Activated CD8-positive, alpha-beta memory T cell treated with anti-CD3 and anti-CD28 coated beads, Interleukin-2, amount 50 U/mL, for 24 hours (primary cell): ENCODE measurements around the gene SESN3.
"Not testable (repeated sequence)": the region's sequence is repeated elsewhere in the genome, so short reads cannot be mapped to it uniquely, and the experiment has no call there.

Experiments
- DNase-seq: peaks from one replicate; pipeline ENCODE4 v3.0.0-alpha.2; 2020; ENCODE audit errors: extremely low read depth

SESN3 gene, protein sequence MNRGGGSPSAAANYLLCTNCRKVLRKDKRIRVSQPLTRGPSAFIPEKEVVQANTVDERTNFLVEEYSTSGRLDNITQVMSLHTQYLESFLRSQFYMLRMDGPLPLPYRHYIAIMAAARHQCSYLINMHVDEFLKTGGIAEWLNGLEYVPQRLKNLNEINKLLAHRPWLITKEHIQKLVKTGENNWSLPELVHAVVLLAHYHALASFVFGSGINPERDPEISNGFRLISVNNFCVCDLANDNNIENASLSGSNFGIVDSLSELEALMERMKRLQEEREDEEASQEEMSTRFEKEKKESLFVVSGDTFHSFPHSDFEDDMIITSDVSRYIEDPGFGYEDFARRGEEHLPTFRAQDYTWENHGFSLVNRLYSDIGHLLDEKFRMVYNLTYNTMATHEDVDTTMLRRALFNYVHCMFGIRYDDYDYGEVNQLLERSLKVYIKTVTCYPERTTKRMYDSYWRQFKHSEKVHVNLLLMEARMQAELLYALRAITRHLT

DNA sequence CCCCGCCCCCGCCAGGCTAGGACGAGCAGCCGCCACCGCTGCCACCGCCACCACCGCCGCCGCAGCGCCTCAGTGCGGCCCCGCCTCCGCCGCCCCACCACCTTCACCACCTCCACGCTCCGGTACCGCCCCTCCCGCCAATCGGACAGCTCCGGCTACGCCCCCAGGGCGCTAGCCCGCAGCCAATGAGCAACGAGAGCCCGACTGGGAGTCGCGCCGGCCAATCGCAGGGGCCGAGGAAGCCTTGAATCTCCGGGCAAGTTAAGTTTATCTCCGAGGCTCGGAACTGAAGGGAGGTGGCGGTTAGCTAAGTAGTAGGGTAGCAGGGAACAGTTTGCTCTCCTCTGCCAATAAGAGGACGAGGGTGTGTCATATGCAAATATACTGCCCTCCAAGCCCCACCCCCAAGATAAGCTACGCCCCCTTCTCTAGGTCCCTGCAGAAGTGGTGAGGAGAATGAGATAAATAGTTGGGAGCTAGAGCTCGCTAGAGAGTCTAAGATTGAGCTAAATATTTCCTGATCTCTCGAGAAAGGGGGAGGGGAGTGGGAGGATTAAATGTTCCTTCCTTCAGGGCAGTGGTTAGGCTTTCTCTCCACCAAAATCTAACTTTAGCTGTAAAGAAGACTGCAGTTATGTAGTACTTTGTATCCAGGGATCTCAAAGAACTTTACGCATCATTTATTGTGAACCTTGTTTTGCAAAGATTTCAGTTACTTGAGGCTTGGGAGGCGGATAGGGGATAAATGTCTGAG lies at the start of gene SESN3:
SESN3 (minus strand) TSS at position 76 of the 754 bp plus-strand sequence. CDS start 342 bp downstream, outside the sequence.
- peak; percentile 96 for DNase-seq

DNA sequence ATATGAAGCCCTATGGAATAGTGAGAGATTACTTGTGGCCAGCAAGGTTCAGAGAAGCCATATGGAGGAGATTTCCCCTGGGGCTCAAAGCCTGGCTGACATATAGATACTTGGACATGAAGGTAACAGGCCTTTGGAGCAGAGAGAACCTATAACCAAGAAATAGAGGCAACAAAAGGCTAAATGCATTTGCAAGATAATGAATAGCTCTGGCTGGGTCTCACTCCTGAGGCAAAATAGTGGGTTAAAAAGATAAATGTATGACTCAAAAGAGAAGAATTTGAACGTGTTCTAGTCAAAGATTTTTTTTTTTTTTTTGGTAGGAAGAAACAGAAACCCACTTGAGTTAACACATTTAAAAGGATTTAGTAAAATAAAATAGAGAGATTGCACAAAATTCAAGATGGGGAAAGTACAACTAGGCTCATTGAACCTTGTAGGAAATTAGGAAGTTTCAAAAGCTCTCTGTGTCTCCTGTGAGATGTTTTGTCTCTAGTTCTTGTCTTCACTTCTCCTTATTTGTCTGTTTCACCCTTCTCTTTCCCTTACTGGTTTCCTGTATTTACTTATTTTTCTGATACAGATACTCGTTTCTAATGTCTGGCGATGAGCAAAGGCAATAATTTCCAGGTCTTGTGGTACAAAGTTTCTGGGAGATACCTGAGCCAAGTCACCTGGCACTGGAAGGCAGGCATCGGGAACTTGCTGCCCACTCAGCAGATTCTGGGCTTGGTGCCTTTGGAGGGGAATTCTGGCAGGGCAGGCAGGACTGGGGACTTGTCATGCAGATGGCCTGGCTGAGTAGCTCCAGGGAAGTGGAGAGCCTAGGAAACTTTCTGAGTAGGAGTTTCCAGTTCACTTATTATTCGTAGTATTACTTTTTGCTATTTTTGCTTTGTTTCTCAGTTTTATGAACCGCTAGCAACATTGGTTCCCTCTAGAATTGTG lies 49.2 kb upstream of the SESN3 start:
- no peak for DNase-seq

DNA sequence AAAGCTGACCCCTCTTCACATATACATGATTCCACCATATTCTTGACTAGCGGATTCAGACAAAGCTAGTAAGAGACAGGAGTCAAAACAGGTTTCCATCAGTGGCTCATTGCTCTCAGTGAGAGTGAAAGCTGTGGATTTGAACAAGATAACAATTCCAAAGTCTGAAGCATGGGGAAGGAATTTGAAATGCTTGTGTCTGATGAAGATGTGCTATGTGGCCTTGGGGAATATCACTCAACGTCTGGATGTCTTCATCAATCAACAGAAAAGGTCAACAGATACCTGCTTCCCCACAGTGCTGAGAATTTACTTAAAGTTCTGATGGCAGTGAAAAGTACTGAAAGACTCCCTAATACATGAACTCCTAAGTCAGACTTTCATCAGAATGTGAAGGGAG lies 46.9 kb upstream of the SESN3 start:
- DNase-seq: no peak

DNA sequence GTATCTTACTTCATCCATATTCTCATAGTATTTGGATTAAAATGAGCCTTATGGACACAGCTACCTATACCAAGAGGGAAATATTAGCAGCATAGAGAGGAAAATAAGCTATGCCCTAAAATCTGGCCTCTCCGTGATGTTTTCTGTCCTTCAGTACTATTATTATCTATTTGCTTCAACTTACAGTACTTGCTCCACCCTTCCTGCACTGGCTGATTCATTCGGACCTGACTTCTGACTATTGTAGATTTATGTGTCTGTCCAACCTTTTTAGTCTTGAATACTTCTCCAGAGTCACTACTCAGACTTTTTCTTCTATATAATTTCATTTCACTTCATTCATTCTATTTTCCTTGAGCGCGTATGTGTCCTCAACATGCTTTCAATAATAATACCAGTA lies 45.1 kb upstream of the SESN3 start:
- DNase-seq: no peak

DNA sequence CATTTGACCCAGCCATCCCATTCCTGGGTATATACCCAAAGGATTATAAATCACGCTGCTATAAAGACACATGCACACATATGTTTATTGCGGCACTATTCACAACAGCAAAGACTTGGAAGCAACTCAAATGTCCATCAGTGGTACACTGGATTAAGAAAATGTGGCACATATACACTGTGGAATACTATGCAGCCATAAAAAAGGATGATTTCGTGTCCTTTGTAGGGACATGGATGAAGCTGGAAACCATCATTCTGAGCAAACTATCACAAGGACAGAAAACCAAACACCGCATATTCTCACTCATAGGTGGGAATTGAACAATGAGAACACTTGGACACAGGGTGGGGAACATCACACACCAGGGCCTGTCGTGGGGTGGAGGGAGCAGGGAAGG lies 42.6 kb upstream of the SESN3 start:
- not testable (repeated sequence) for DNase-seq

DNA sequence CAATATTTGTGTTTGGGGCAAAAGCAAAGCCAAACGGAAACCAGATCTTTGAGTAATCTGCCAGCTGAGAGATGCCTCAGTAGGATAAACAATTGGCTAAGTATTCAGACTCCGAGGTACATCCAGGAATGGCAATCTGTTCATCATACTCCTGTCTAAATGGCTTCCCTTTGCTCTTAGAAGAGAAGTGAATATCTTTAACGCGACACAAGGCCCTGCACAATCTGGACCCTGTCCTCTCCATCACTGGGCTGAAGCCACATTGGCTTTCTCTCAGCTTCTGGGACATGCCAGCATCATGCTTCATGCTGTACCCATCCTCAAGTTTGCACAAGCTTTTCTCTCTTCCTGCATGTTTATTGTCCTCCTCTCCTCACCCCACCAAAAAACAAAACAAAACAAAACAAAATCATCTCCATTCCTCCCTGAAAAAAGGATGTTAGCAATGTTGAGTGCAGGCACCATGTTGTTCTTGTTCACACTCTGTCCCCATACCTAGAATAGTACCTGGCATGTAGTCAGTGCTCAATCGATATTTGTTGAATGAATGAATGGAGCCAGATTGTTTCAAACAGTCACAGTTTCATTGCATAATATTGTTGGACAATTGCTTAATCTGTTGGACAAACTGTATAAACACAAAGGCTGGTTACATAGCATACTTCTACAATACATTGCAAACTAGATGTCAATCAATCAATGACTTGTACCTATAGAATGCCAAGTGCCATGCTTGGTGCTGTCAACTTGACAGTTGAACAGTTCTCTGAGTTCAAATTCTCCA lies 38.2 kb upstream of the SESN3 start:
- DNase-seq: no peak

DNA sequence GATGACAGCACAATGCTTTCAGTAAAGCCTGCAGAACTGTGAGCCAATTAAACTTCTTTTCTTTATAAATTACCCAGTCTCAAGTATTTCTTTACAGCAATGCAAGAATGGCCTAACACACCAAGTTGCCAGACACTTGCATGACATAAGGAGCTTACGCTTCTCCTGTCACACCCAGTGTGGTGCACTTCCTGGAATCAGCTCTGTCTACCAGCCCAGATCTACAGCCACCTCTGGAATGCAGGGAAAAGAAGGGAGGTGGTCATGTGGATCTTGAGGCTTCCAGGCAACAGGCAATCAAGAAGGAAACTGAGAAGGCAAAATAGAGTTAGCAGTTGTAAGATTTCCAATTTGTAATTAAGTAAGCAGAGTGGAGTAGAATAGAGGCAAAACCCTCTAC lies 37.4 kb upstream of the SESN3 start:
- DNase-seq: no peak

DNA sequence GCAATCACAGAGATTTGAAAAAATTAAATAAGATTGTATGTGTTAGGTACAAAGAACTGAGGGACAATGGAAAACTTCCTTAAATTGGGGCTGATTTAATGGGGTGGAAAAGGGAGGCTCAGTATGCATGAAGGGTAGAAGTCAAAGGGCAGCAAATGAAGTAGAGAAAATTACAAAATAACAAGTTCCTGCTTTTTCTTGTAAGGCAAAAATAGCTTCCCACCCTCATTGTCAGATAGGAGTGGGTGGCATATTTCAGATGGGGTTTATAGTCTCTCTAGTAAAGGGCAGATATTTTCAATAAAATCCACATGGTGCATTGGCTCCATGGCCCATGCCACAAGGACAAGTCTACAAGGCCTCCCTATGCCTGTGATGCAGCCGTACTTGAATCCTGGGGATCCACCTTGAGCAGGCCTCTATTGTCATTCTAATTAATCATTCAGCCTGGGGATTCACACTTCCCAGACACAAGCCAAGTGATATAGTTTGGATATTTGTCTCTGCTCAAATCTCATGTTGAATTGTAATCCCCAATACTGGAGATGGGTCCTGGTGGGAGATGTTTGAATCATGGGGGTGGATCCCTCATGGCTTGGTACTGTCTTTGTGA lies 36.7 kb upstream of the SESN3 start:
- no peak for DNase-seq

DNA sequence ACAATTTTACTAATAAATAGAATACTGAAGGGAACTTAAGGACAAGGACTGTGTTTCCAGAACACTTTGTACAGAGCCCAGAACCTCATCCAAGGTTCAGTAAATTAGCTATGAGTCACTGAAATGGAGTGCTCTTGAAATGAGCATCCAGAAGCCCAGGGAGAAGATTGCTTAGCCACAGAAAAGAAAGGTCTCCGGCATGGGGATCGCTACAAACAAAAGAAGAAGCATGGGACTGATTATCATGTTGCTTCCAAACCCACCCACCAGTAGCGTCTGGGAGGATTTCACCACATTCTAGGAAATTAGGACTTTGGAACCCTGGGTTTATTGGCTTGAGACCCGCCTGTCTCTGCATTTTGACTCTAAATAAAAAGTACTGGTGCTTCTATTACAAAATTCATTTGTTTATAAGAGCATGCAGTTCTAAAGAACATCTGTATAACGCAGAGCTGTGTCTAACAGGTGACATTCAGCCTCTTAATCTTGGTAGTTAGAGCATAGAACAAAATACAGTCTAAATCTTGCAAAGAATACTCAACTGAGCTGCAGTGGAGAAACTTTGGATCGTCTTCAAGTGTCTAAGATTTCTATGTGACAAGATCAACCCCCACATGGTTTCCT lies 35.9 kb upstream of the SESN3 start:
- DNase-seq: no peak

DNA sequence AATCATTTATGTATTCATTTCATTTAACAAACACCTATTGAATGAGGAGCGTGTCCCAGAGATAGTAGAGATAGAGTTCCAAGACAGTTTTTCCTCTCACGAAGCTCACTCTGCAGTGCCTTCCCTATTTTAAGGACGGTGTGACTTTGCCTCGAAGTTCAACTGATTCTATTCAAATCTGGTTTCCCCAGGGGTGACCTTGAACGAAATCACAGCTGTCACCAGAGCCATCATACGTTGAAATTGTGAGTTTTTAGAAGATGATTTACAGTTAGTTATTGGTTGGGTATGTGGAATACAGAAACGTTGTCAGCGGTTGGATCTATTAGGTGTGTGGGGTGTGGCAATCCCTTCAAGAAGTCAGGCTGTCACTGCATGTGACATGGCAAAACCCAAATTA lies 33.9 kb upstream of the SESN3 start:
- DNase-seq: no peak

DNA sequence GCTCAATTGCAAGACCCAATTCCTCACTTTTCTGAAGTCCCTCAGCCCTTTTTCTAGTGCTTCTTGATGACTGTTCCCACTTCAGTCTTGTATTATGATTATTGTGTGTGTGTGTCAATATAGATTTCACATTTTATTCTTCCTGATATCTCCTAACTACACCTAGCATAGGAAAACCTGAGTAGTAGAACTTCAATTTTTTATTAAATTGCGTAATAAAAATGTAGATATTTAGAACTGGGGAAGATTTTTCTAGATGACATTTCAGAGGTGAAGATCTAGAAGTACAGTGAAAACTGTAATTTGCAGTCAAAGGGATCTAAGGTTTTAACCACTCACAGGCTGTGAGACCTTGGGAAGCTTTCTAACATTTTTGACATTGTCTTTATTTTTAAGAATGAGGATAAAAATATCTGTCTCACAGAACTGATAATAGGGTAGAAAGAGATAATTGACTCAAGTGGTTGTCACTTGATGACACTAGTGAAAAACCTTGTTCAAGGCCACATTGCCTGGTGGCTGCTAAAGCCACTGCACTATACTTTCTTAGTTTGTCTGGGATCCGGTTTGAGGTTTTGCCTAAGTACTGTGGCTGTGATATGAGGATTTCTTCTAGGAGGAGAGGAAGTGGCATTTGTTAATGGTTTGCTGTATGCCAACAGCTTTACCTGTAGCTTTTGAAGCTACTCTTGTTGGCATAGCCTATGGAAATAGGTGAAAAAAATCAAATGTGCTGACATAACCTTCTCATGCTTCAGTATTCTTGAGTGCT lies 32.2 kb upstream of the SESN3 start:
- no peak for DNase-seq

DNA sequence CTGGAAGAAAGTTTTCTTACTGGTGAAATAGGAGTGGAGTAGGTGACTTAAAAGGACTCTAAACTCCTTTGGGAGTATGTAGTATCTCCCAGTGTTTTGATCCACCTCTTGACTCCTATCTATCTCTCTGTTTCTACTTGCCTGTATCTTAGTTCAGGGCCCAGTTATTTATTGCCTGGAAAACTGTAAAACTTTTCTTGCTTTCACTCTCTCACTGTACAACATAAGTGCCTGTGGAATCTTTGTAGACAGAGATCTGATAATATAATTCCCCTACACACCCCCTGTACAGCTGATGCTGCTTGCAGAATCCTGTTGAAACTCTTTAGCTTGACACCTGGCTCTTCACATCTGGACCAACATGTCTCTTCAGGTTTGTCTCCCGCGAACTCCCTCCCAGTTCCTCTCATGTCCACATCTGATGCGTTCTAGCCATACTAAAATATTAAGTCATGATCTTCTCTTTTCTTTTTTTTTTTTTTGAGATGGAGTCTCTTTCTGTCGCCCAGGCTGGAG lies 26.5 kb upstream of the SESN3 start:
- DNase-seq: no peak

DNA sequence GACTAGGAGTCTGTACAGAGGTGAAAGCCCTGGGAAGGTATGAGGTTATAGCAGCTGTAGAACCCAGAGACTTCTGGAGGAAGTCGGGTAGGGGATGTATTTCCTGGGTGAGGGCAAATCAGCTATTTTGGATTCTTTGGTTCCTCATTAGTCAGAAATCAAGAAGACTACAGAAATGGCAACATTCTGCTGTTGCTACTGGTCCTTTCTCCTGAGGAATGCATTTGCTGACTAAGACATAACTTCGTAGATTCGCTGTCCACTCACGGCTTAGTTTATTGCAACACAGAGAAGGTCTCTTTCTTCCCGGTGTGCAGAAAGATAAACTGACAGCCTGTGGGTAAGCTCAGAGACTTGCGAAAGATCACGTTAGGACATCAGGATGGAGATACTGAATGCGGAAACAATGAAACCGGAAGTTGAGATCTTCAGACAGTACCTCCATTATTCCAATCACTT lies 25.3 kb upstream of the SESN3 start:
- DNase-seq: no peak

DNA sequence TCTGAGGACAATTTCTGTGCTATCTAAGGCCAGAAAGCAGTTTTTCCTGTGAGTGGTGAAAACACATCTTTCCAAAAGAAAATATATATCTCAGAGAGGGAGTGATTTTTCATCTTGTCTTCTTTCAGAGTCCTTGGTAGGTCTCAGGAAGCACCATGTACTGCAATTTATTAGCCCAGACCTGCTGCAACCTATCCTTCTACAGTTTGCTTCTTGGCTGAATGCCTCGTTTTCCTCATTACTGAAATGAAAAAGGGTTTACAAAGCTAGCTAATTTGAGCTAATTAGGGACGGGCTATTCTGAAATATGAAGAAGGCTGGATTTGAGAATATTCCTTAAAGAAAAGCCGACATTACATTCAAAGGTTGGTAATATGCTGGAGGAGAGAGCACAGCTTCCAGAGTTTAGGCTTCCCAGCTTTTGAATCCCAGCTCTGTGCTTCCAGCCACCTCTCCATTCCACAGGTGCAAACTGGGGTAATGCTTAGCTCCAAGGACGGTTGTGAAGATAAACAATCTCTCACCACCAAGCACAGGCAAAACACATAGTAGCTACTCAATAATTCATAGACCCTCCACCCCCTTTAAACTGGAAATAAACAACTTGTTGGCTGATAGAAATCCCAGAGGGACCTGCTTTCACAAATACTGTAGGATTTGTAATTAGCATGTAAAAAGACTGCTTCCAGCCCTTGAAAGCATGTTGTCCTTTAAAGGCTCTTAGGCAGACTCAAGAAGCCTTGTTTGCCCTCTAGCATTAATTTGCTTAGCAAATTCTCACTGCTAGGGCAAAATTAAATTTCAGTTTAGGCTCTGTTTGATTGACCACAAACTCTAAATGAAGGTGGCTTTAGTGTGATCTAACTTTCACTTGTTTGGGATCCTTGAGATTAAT lies 24.5 kb upstream of the SESN3 start:
- DNase-seq: no peak

DNA sequence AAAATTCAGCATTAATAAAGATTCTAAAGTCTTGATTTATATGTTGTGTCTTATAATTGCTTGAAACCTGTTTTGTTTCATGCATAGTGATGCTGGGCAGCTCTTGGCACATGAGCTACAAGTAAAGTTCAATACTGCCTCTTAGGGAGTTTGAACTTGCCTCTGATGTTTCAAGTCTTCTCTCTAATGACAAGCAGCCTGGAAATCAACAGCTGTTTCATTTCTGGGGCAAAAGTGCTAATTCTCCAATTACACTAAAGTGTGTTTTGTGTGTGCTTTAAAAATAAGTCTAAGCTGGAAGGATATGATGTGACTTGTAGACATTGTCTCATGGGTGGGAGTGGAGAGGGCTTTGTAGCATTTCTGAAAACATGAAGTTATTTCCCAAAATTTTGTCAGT lies 23.7 kb upstream of the SESN3 start:
- no peak for DNase-seq

DNA sequence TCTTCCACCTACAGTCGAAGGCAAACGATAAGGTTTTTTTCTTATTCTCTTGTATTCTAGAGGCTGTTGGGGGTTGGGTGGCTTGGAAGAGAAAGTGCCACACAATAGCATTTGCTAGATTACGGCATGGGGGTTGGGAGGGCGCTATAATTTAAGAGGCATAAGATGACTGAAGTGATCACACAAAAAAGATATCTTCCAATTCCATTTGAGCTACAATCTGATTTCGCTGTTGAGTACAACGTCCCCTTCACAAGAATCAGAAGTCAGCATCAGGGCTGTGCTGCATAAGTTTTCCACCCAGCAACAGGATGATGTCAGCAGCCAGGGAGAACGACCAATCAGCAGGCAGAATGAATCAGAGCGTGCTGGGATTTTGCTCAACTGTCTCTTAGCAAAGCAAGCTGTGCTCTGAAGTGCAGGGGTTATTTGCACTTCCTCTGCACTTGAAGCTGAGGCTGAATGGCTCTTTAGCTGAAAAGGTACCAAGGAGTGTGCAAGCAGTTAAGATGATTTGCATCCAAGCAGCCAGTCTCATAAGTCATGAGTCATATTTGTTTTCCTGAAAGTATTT lies 23.2 kb upstream of the SESN3 start:
- DNase-seq: peak; percentile 50

DNA sequence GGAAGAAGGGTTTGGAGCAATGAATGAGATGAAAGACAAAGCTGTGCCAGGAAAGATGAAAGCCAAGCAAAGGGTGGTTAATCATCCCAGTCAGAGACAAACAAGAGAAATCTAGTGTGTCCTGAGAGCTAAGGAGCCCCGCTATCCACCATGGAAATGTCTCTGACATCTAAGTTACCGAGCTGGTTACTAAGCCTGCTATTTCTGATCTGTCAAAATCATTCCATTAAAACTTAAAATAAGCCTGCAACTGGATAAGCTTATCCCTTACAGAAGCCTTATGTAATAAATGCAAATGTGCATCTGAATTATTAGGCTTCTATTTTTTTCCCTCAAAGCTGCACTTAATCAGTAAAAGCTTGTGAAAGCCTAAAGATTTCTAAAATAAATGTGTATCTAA lies 22.1 kb upstream of the SESN3 start:
- DNase-seq: no peak

DNA sequence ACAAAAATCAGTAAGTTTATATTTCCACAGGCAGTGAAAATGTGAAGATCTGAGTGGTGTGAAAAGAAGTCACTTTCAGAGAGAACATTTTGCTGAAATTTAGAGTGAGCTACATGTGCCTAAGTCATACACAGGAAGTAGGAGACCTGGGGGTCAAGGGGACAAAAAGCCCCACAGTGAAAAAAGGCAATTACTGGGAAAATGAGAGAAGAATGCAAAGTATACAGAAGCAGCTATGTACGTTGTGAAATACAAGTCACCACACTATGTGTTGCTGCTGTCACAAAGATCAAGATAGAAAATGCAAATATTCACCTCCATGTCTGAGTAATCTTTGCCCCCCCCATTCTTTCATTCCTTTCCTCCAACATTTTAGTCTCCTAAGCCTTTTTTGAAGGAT lies 21.6 kb upstream of the SESN3 start:
- DNase-seq: no peak
